GM10266 (cell line): Measurements from ENCODE around the gene UBD.

Experiments
- DNase-seq: peaks from one replicate; pipeline ENCODE4 v3.0.0; 2012; ENCODE audit errors: extremely low spot score
- CTCF ChIP-seq: IDR thresholded peaks from 2 replicates; pipeline ENCODE4 v1.5.1; 2012; ENCODE audit warnings: mild to moderate bottlenecking, low read depth; ENCODE audit not compliant: control insufficient read depth, insufficient read depth; ENCODE audit errors: missing control alignments

UBD gene

DNA sequence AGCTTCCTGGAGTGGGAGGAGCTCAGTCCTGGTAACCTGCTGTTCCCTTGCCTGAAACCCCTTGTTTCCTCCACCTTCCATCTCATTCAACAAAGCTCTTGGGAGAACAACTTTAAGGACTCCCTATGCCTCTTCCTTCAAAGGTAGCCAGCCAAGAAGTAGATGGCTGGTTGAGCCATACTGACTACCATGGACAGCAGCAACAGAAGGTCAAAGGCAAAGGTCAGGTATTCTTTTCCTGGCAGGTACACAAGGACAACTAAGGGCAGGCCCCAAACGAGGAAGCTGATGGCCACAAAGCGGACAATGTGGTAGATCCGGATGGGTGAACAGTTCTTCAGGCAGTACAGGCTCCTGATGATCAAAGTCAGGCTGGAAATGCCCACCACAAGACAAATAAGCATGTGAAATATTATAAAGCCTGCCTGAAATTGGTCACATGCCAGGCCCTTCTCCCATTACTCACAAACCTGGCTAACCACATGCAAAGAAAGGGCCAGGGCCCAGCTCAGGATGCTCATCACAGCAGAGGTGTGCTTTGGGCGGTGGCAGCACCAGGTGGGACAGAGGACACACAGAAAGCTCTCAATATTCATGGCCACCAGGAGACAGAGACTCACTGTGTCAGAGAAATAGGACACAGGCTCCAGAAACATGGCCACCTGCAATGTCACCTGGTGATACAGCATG, 21.7 kb downstream of the UBD start:
- DNase-seq = no peak
- no peak for TF ChIP-seq CTCF

- TF ChIP-seq CTCF = no peak
- DNase-seq = no peak
Measured at GRCh38 chr6:29532320-29532951, 27.1 kb downstream of the UBD start.

GRCh38 chr6:29531668-29532067, 27.9 kb downstream of the UBD start:
- no peak for DNase-seq

GRCh38 chr6:29530671-29531310, 28.7 kb downstream of the UBD start:
- DNase-seq = no peak
- no peak for TF ChIP-seq CTCF

More at GRCh38 chr6:29531668-29532067, 27.9 kb downstream of the UBD start:
- TF ChIP-seq CTCF = no peak

DNA sequence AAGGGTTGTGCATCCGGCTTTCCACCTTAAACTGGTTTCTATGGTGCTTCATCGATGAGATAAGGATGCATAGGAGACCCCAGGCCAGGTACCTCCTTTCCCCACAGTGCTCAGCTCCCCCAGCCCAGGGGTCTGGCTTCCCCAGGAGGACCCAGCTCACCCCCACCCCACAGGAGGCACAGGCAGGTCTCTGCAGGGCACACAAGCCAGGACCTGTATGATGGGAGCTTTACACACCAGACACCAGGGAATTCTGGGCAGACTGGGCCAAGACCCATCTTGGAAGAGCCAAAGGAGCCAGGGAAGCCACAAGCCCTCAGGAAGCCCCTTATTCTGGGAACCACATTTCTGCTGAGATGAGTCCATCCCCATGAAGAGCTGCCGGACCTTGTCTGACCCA, 29.6 kb downstream of the UBD start:
- TF ChIP-seq CTCF = no peak

GRCh38 chr6:29528988-29529560, 30.5 kb downstream of the UBD start:
- DNase-seq = no peak
- no peak for TF ChIP-seq CTCF

More for the DNA sequence above, 29.6 kb downstream of the UBD start:
- no peak for DNase-seq

GRCh38 chr6:29528300-29528931, 31.1 kb downstream of the UBD start:
- no peak for DNase-seq
- no peak for TF ChIP-seq CTCF
